ENCODE data around the gene GREB1L.

Gene GREB1L

GRCh38 chr18:21454725-21455124 is 212.7 kb downstream of the GREB1L start:
- in situ Hi-C loops (cut with MboI; ENCODE audit: low sequenced_read_pairs, unreplicated experiment), result no loop called here
- TF ChIP-seq CTCF (IDR thresholded peaks at IDR 0.05; ENCODE audit: borderline replicate concordance, control extremely low read depth, extremely low read depth, insufficient read depth, missing control alignments), result no peak
- DNase-seq (ENCODE audit: low spot score), result no peak

GRCh38 chr18:21456428-21457178 is 214.6 kb downstream of the GREB1L start:
- in situ Hi-C loops (cut with MboI; ENCODE audit: low sequenced_read_pairs, unreplicated experiment), result no loop called here
- TF ChIP-seq CTCF (IDR thresholded peaks at IDR 0.05; ENCODE audit: borderline replicate concordance, control extremely low read depth, extremely low read depth, insufficient read depth, missing control alignments), result no peak
- DNase-seq (ENCODE audit: low spot score), result no peak

- TF ChIP-seq CTCF (IDR thresholded peaks at IDR 0.05; ENCODE audit: borderline replicate concordance, control extremely low read depth, extremely low read depth, insufficient read depth, missing control alignments), result no peak
- in situ Hi-C loops (cut with MboI; ENCODE audit: low sequenced_read_pairs, unreplicated experiment), result no loop called here
- no peak for DNase-seq (ENCODE audit: low spot score)
Measured at GRCh38 chr18:21457179-21457535, 215.1 kb downstream of the GREB1L start.

GRCh38 chr18:21458310-21458709 is 216.3 kb downstream of the GREB1L start:
- no peak for TF ChIP-seq CTCF (IDR thresholded peaks at IDR 0.05; ENCODE audit: borderline replicate concordance, control extremely low read depth, extremely low read depth, insufficient read depth, missing control alignments)
- DNase-seq (ENCODE audit: low spot score), result no peak
- in situ Hi-C loops (cut with MboI; ENCODE audit: low sequenced_read_pairs, unreplicated experiment), result no loop called here

- in situ Hi-C loops (cut with MboI; ENCODE audit: low sequenced_read_pairs, unreplicated experiment), result no loop called here
- no peak for TF ChIP-seq CTCF (IDR thresholded peaks at IDR 0.05; ENCODE audit: borderline replicate concordance, control extremely low read depth, extremely low read depth, insufficient read depth, missing control alignments)
- DNase-seq (ENCODE audit: low spot score), result no peak
Measured at GRCh38 chr18:21458788-21459187, 216.8 kb downstream of the GREB1L start.

- in situ Hi-C loops (cut with MboI; ENCODE audit: low sequenced_read_pairs, unreplicated experiment), result no loop called here
- DNase-seq (ENCODE audit: low spot score), result no peak
- no peak for TF ChIP-seq CTCF (IDR thresholded peaks at IDR 0.05; ENCODE audit: borderline replicate concordance, control extremely low read depth, extremely low read depth, insufficient read depth, missing control alignments)
Measured at GRCh38 chr18:21459706-21460286, 217.8 kb downstream of the GREB1L start.

All from GM13976 (cell line).